Cardiac muscle cell (in vitro differentiated cells and primary cell): ENCODE measurements around the gene UXS1. TPM values are rescaled to one million over a fixed set of nuclear protein-coding genes. Genes with fewer than 3 reads are reported as not detected.

Experiments
- DNase-seq, 2 donors: peaks; one replicate each; pipeline versions ENCODE4 v3.0.0 to v3.0.0-alpha.2; 2010 to 2017; ENCODE audit warnings: low read depth in 1 of 2, low spot score in 1 of 2
- H3K27ac ChIP-seq: fragments of 200-600 bp; sonication (generic); 2 replicates; pipeline ENCODE4 v1.5.1; 2016
- H3K27me3 ChIP-seq: fragments of 200-600 bp; sonication (generic); 2 replicates; pipeline ENCODE4 v1.6.0; 2016; ENCODE audit warnings: control low read depth
- H3K36me3 ChIP-seq: fragments of 200-600 bp; sonication (generic); 2 replicates; pipeline ENCODE4 v1.5.1; 2016; ENCODE audit warnings: control low read depth
- H3K4me1 ChIP-seq: fragments of 200-600 bp; sonication (generic); 2 replicates; pipeline ENCODE4 v1.8.1; 2017; ENCODE audit warnings: low read depth, mild to moderate bottlenecking, mixed run types
- H3K4me3 ChIP-seq: fragments of 200-600 bp; sonication (generic); 2 replicates; pipeline ENCODE4 v1.5.1; 2016; ENCODE audit warnings: mild to moderate bottlenecking
- H3K9me3 ChIP-seq: fragments of 200-600 bp; sonication (generic); 2 replicates; pipeline ENCODE4 v1.5.1; 2017; ENCODE audit warnings: low read depth, mild to moderate bottlenecking, control low read depth
- polyA plus RNA-seq: library from polyadenylated mRNA; unstranded; fragments of >200 nt; fragmentation: Nextera tagmentation; extraction: Ambion mirVana; gene quantifications from 2 replicates; pipeline ENCODE4 v1.2.1, GENCODE V29; 2016
- total RNA-seq: library from RNA; depleted of rRNA; stranded (reverse); fragments of >200 nt; gene quantifications from 2 replicates; pipeline ENCODE4 v1.2.3, GENCODE V29; 2016
- TF ChIP-seq, protein P1 (sequence below): IDR thresholded peaks from 2 replicates; pipeline ENCODE4 v1.5.1; 2012; ENCODE audit warnings: low read depth, mild to moderate bottlenecking, low read length

UXS1 gene
- total and polyA plus RNA-seq, 2 experiments from 2014 or later: 28.8 to 44.9 TPM

DNA sequence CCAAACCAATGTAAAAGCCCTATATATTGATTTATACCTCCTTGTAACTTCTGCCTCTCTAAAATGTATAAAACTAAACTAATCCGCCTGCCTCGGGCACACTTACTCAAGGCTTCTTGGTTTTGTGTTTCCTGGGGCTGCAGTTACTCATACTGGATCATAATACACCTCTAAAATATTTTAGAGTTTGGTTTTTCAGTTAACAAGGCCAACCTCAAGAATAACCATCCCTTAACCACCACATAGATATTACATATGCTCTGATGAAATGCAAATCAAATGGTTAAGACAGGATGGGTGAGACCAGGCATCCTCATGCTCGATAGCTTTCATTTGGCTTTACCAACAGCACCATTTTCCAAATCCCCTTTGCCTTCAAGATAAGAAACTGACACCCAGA lies 46.4 kb downstream of the UXS1 start:
- no peaks in the 10 kb centered on the region for H3K27me3 ChIP-seq
- H3K9me3 ChIP-seq: no peaks in the 10 kb centered on the region
- H3K4me3 ChIP-seq: no peak overlapping the region
- H3K27ac ChIP-seq: no peak overlapping the region
- TF ChIP-seq, protein P1, sequence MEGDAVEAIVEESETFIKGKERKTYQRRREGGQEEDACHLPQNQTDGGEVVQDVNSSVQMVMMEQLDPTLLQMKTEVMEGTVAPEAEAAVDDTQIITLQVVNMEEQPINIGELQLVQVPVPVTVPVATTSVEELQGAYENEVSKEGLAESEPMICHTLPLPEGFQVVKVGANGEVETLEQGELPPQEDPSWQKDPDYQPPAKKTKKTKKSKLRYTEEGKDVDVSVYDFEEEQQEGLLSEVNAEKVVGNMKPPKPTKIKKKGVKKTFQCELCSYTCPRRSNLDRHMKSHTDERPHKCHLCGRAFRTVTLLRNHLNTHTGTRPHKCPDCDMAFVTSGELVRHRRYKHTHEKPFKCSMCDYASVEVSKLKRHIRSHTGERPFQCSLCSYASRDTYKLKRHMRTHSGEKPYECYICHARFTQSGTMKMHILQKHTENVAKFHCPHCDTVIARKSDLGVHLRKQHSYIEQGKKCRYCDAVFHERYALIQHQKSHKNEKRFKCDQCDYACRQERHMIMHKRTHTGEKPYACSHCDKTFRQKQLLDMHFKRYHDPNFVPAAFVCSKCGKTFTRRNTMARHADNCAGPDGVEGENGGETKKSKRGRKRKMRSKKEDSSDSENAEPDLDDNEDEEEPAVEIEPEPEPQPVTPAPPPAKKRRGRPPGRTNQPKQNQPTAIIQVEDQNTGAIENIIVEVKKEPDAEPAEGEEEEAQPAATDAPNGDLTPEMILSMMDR: no peak
- H3K36me3 ChIP-seq: no peaks in the 10 kb centered on the region
- H3K4me1 ChIP-seq: peaks cover 15% of the 10 kb centered on the region
- no peak for DNase-seq

DNA sequence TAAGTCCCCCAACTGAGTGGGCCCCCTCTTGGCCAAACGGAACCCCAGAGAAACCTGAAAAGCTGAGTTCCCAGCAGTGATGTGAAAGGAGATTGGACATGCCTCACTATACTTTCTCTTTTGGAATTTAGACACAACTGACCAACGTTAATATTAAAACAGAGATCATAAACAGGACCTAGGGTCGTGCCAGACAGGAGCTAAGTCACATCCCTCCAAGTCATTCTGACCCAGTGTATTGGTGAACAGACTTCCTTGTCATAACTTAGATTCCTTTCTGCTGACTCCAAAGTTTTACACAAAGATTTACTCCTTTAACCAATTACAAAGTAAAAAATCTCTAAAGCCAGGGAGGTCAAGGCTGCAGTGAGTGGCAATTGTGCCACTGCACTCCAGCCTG lies 46.9 kb downstream of the UXS1 start:
- TF ChIP-seq, protein P1: no peak
- peak in 1 of 2 donors; percentile 42 for DNase-seq

DNA sequence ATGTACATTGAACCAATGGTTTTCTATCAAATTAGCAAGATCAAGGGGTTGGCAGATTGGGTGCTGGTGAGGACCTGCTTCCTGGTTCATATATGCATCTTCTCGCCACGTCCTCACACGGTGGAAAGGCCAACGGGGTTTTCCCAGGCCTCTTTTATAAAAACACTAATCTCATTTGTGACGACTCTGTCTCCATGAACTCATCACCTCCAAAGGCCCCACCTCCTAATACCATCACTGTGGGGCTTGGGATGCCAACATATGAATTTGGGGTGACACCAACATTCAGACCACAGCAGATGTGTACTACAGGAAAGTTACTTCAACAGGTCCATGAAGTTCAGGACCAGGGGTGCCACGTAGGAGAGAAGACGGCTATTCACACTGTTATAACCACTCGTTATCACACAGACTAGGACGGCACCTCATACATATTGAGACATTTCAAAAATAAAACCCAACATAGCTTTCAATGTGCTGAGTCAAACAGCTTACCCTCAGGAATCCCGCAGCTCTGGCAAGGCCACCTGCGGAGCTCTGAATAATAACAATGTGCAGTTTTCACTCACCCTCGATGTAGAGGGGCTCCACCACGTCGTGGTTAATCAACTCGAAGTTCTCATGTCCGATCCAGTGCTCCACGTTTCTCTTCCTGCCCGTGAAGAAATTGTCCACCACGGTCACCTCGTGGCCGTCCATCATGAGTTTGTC lies 49.3 kb downstream of the UXS1 start:
- peaks cover 15% of the 10 kb centered on the region for H3K4me1 ChIP-seq
- no peak for DNase-seq
- H3K4me3 ChIP-seq: no peak overlapping the region
- TF ChIP-seq, protein P1: no peak
- no peaks in the 10 kb centered on the region for H3K9me3 ChIP-seq
- no peaks in the 10 kb centered on the region for H3K36me3 ChIP-seq
- no peaks in the 10 kb centered on the region for H3K27me3 ChIP-seq
- no peak overlapping the region for H3K27ac ChIP-seq

More for the DNA sequence above, 46.9 kb downstream of the UXS1 start:
- Histone ChIP-seq H3K27ac (no peak overlapping the region), H3K4me1 (peaks cover 15% of the 10 kb centered on the region), H3K4me3 (no peak overlapping the region), H3K36me3 (no peaks in the 10 kb centered on the region), H3K27me3 (no peaks in the 10 kb centered on the region), H3K9me3 (no peaks in the 10 kb centered on the region)

DNA sequence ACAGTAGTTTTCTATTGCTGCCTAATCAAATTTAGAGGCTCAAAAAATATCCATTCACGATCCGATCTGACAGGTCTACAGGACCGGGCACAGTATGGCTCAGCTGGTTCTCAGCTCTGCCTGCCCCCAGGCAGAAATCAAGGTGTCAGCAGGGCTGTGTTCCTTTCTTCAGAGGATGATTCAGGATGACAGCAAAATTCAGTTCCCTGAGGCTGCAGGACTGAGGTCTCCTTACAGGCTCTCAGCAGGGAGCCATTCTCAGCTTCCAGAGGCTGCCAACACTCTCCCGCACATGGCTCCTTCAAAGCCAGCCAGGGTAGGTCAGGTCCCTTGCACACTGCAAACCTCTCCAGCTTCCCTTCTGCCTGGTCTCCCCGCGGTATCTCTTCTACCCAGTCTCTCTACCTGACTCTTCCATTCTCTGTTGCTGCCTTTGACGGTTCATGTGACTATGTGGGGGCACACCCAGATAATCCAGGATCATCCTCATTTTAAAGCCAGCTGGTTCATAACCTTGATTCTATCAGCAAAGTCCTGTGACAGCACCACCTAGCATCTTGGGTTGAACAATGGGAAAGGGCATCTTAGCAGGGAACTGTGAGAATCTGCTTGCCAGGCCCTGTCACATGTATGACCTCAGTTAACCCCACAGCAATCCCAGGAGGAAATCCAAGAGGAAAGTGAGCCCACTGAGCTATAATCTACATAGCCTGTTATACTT lies 50.4 kb downstream of the UXS1 start:
- Histone ChIP-seq H3K4me1 (peaks cover 15% of the 10 kb centered on the region), H3K9me3 (no peaks in the 10 kb centered on the region), H3K27ac (no peak overlapping the region), H3K36me3 (no peaks in the 10 kb centered on the region), H3K27me3 (no peaks in the 10 kb centered on the region), H3K4me3 (no peak overlapping the region)
- TF ChIP-seq, protein P1: no peak
- no peak for DNase-seq

DNA sequence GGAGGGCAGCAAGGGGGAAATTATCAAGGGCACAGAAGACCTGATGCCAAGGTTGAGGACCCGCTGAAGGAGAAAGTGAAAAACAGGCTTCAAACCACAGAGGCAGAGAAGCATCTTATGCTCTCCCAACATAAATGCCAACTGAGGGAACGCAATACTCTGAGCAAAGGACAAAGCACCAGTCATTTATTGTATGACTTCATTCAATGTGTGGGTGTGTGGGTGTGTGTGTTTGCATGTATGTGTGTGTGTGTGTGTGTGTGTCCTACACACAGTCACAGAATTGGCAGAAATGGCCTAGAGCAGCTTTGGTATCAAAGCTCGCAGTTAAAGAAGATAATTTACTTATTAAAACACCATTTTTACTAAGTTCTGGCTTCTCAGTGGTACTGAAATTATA lies 51.4 kb downstream of the UXS1 start:
- TF ChIP-seq, protein P1: no peak
- Histone ChIP-seq H3K4me3 (no peak overlapping the region), H3K27me3 (no peaks in the 10 kb centered on the region), H3K9me3 (no peaks in the 10 kb centered on the region), H3K4me1 (peaks cover 10% of the 10 kb centered on the region), H3K36me3 (no peaks in the 10 kb centered on the region), H3K27ac (no peak overlapping the region)
- DNase-seq: no peak
